ENCODE results near the gene DHRS11.

GRCh38 chr17:36544044-36544306, 47.7 kb upstream of the DHRS11 start:
- TF ChIP-seq CTCF (IDR thresholded peaks at IDR 0.05), result no peak
- no peak for TF ChIP-seq POLR2A (IDR thresholded peaks at IDR 0.05)
